OCI-LY3 (cell line): ENCODE results near the gene TRIM66.

ENCODE experiments used
- H2AFZ ChIP-seq: fragments of 200-600, 300-600 bp; shearing (Covaris generic); 2 replicates; pipeline ENCODE4 v1.6.0; 2014; ENCODE audit warnings: antibody characterized with exemption, low read depth, low read length
- H3K27ac ChIP-seq: fragments of 200-600, 300-600 bp; sonication (generic); 2 replicates; pipeline ENCODE4 v1.5.1; 2014; ENCODE audit warnings: mild to moderate bottlenecking, low read length, moderate library complexity, mixed read lengths
- H3K27me3 ChIP-seq: fragments of 200-600, 300-600 bp; sonication (generic); 2 replicates; pipeline ENCODE4 v1.6.1; 2014; ENCODE audit warnings: low read depth, low read length, mixed read lengths
- H3K36me3 ChIP-seq: fragments of 200-600, 300-600 bp; sonication (generic); replicated peaks from 2 replicates; pipeline ENCODE3; 2014; ENCODE audit warnings: low read depth, low read length, mixed read lengths
- H3K4me1 ChIP-seq: fragments of 300-600, 200-600 bp; sonication (generic); 2 replicates; pipeline ENCODE4 v1.6.1; 2014; ENCODE audit warnings: low read length, mixed read lengths
- H3K4me2 ChIP-seq: fragments of 200-600, 300-600 bp; sonication (generic); 2 replicates; pipeline ENCODE4 v1.6.1; 2014; ENCODE audit warnings: low read length, mixed read lengths
- H3K4me3 ChIP-seq: fragments of 300-600, 200-600 bp; sonication (generic); 2 replicates; pipeline ENCODE4 v1.5.1; 2014; ENCODE audit warnings: antibody characterized with exemption, mild to moderate bottlenecking, low read length, moderate library complexity
- H3K79me2 ChIP-seq: fragments of 300-600, 200-600 bp; shearing (Covaris generic); 2 replicates; pipeline ENCODE4 v1.6.1; 2014; ENCODE audit warnings: mild to moderate bottlenecking, low read length, mixed read lengths
- H3K9ac ChIP-seq: fragments of 300-600, 200-600 bp; shearing (Covaris generic); 2 replicates; pipeline ENCODE4 v1.6.0; 2014; ENCODE audit warnings: mild to moderate bottlenecking, low read length, moderate library complexity
- H3K9me3 ChIP-seq: fragments of 200-600, 300-600 bp; shearing (Covaris generic); 2 replicates; pipeline ENCODE4 v1.6.1; 2014; ENCODE audit warnings: low read length, mixed read lengths; ENCODE audit not compliant: insufficient read depth
- H4K20me1 ChIP-seq: fragments of 200-600, 300-600 bp; sonication (generic); 2 replicates; pipeline ENCODE4 v1.6.1; 2016; ENCODE audit warnings: low read length, mixed read lengths; ENCODE audit not compliant: insufficient read depth
- CTCF ChIP-seq: fragments of 200-600, 300-600 bp; sonication (generic); IDR thresholded peaks from 2 replicates; pipeline ENCODE4 v1.5.1; 2014; ENCODE audit warnings: antibody characterized with exemption, low read length, low read depth
- EZH2phosphoT487 ChIP-seq: fragments of 200-600 bp; shearing (Covaris generic); IDR thresholded peaks from 2 replicates; pipeline ENCODE4 v1.6.1; 2018; ENCODE audit warnings: antibody characterized with exemption, mixed run types, low read depth

The TRIM66 gene

GRCh38 chr11:8686325-8686724, 3.9 kb upstream of the TRIM66 start:
- Histone ChIP-seq H3K4me1 (peaks cover 58% of the 10 kb centered on the region), H3K27ac (peak overlapping the region; percentile 92), H3K79me2 (peaks cover 68% of the 10 kb centered on the region), H3K4me3 (peak overlapping the region; percentile 93), H3K9me3 (no peaks in the 10 kb centered on the region), H4K20me1 (peaks cover 15% of the 10 kb centered on the region), H3K4me2 (peak overlapping the region; percentile 99), H3K9ac (peak overlapping the region; percentile 17; the same call in 1 of the 2 replicates), H3K36me3 (peaks cover 50% of the 10 kb centered on the region), H3K27me3 (no peaks in the 10 kb centered on the region), H2AFZ (no peak overlapping the region)
- no peak for TF ChIP-seq CTCF
- TF ChIP-seq EZH2phosphoT487 = no peak

- H3K4me2 ChIP-seq = peak overlapping the region; percentile 99
- TF ChIP-seq EZH2phosphoT487 (no peak), CTCF (no peak)
- H3K27me3 ChIP-seq = no peaks in the 10 kb centered on the region
- peak overlapping the region; percentile 90 for H3K27ac ChIP-seq
- peaks cover 58% of the 10 kb centered on the region for H3K4me1 ChIP-seq
- H3K4me3 ChIP-seq = peak overlapping the region; percentile 19; the same call in 1 of the 2 replicates
- H3K9me3 ChIP-seq = no peaks in the 10 kb centered on the region
- H4K20me1 ChIP-seq = peaks cover 15% of the 10 kb centered on the region
- H3K9ac ChIP-seq = no peak overlapping the region
- peaks cover 69% of the 10 kb centered on the region for H3K79me2 ChIP-seq
- no peak overlapping the region for H2AFZ ChIP-seq
- H3K36me3 ChIP-seq = peaks cover 47% of the 10 kb centered on the region
Measured at GRCh38 chr11:8685820-8686219, 3.4 kb upstream of the TRIM66 start.

GRCh38 chr11:8685306-8685705, 2.8 kb upstream of the TRIM66 start:
- Histone ChIP-seq H3K4me2 (peak overlapping the region; percentile 99), H2AFZ (no peak overlapping the region), H3K36me3 (peaks cover 46% of the 10 kb centered on the region), H3K4me3 (peak overlapping the region; percentile 98), H3K4me1 (peaks cover 58% of the 10 kb centered on the region), H3K9me3 (no peaks in the 10 kb centered on the region), H3K9ac (peak overlapping the region; percentile 33; the same call in 1 of the 2 replicates), H3K27me3 (no peaks in the 10 kb centered on the region), H4K20me1 (peaks cover 15% of the 10 kb centered on the region), H3K79me2 (peaks cover 67% of the 10 kb centered on the region), H3K27ac (peak overlapping the region; percentile 90)
- TF ChIP-seq CTCF = no peak

GRCh38 chr11:8684600-8685290, 2.3 kb upstream of the TRIM66 start:
- H3K79me2 ChIP-seq = peaks cover 61% of the 10 kb centered on the region
- H3K27ac ChIP-seq = peak overlapping the region; percentile 90
- TF ChIP-seq CTCF (no peak), EZH2phosphoT487 (no peak)
- H3K27me3 ChIP-seq = no peaks in the 10 kb centered on the region
- peak overlapping the region; percentile 98 for H3K4me3 ChIP-seq
- H3K36me3 ChIP-seq = peaks cover 45% of the 10 kb centered on the region
- peaks cover 15% of the 10 kb centered on the region for H4K20me1 ChIP-seq
- H3K9ac ChIP-seq = peak overlapping the region; percentile 100
- peak overlapping the region; percentile 99 for H3K4me2 ChIP-seq
- no peaks in the 10 kb centered on the region for H3K9me3 ChIP-seq
- peaks cover 54% of the 10 kb centered on the region for H3K4me1 ChIP-seq
- H2AFZ ChIP-seq = no peak overlapping the region
